K562 (cell line): ENCODE results near the gene MXRA7. TPM values are rescaled to one million over a fixed set of nuclear protein-coding genes. Genes with fewer than 3 reads are reported as not detected.

ENCODE experiments used
- ATAC-seq: fragments of 200-7000 bp; cut with Tn5 transposase; 3 replicates; pipeline ENCODE4 v1.9.1; 2020; ENCODE audit warnings: moderate library complexity
- BruUV-seq: library from RNA; stranded (reverse); fragments of 400-500 nt; replicated peaks from 2 replicates; lab custom pipeline; 2021; lab: Mats Ljungman, UMichigan
- CTCF ChIA-PET: fragments of 300-600 bp; formaldehyde crosslinking; extraction: SDS; loops from one replicate; lab custom pipeline; 2021; ENCODE audit warnings: low intra/inter-chr PET ratio; lab: Yijun Ruan, JAX
- POLR2A ChIA-PET: fragments of 300-600, 350-650 bp; sonication (Branson Sonifier 250); formaldehyde crosslinking; extraction: SDS; loops from one replicate; lab custom pipeline; 2021; ENCODE audit warnings: antibody characterized with exemption, inconsistent platforms; lab: Yijun Ruan, JAX
- DNase-seq, 4 experiments: peaks; one replicate each; pipeline versions ENCODE4 v3.0.0 to v3.0.0-alpha.2; 2011 to 2018; ENCODE audit warnings: low spot score in 3 of 4, mixed read lengths in 3 of 4; ENCODE audit errors: extremely low read depth in 1 of 4
- FAIRE-seq: peaks from 2 replicates; lab custom pipeline; 2011; peaks lifted over from hg19 to GRCh38; lab: Jason Lieb, UNC
- H2AFZ ChIP-seq: 2 replicates; pipeline ENCODE4 v1.6.0; 2011; ENCODE audit warnings: low read depth, low read length, control low read depth, inconsistent platforms
- H3K27ac ChIP-seq: fragments of 200-600 bp; 3 replicates; pipeline ENCODE4 v1.8.0; 2011; ENCODE audit warnings: low read depth, mild to moderate bottlenecking, control low read depth, inconsistent platforms, low read length, moderate library complexity, mixed read lengths; ENCODE audit errors: extremely low read depth
- H3K27me3 ChIP-seq, 2 experiments: fragments of 300-600 bp in 1 of 2; 2 replicates in 1 of 2; 3 replicates in 1 of 2; pipeline versions ENCODE4 v1.6.0 to v1.8.0; 2011; ENCODE audit warnings: inconsistent platforms in 2 of 2, low read length in 2 of 2, mild to moderate bottlenecking in 1 of 2, mixed read lengths in 1 of 2, moderate library complexity in 1 of 2; ENCODE audit not compliant: control insufficient read depth in 2 of 2, insufficient read depth in 2 of 2
- H3K36me3 ChIP-seq: fragments of 300-600 bp; 3 replicates; pipeline ENCODE4 v1.8.0; 2011; ENCODE audit warnings: mild to moderate bottlenecking, low read length, inconsistent platforms; ENCODE audit not compliant: control insufficient read depth, insufficient read depth
- H3K4me1 ChIP-seq, 2 experiments: fragments of 200-600 bp in 1 of 2; replicated peaks in 1 of 2; 2 replicates in 1 of 2; 3 replicates in 1 of 2; pipeline versions ENCODE4 v1.5.1 to v1.8.0; 2011; ENCODE audit warnings: inconsistent platforms in 2 of 2, low read length in 2 of 2, mild to moderate bottlenecking in 1 of 2, mixed read lengths in 1 of 2, moderate library complexity in 1 of 2; ENCODE audit not compliant: control insufficient read depth in 2 of 2, insufficient read depth in 2 of 2
- H3K4me2 ChIP-seq: 2 replicates; pipeline ENCODE4 v1.6.1; 2011; ENCODE audit warnings: low read length, control low read depth, inconsistent platforms, mixed read lengths; ENCODE audit not compliant: insufficient read depth
- H3K4me3 ChIP-seq: fragments of 200-600 bp; sonication (generic), shearing (Covaris generic); 2 replicates; pipeline ENCODE4 v1.5.1; 2016; ENCODE audit warnings: control low read depth, inconsistent platforms
- H3K79me2 ChIP-seq: fragments of 200-600 bp; 3 replicates; pipeline ENCODE4 v1.8.0; 2011; ENCODE audit warnings: low read length, inconsistent platforms; ENCODE audit not compliant: control insufficient read depth, insufficient read depth
- H3K9ac ChIP-seq, 2 experiments: 2 replicates each; pipeline versions ENCODE4 v1.6.0 to v1.6.1; 2011; ENCODE audit warnings: low read depth in 2 of 2, low read length in 2 of 2, control low read depth in 1 of 2, inconsistent platforms in 1 of 2, mild to moderate bottlenecking in 1 of 2, mixed read lengths in 1 of 2; ENCODE audit not compliant: insufficient read depth in 1 of 2
- H3K9me1 ChIP-seq: one replicate; pipeline ENCODE4 v1.6.0; 2011; ENCODE audit warnings: inconsistent platforms, mild to moderate bottlenecking, low read length, moderate library complexity; ENCODE audit not compliant: control insufficient read depth, insufficient read depth
- H3K9me3 ChIP-seq: replicated peaks from 2 replicates; pipeline ENCODE4 v1.5.1; 2011; ENCODE audit warnings: low read depth, low read length, inconsistent platforms; ENCODE audit not compliant: control insufficient read depth, insufficient read depth
- H4K20me1 ChIP-seq: replicated peaks from 2 replicates; pipeline ENCODE4 v1.6.1; 2011; ENCODE audit warnings: low read length, inconsistent platforms, mixed read lengths; ENCODE audit not compliant: control insufficient read depth, insufficient read depth
- CBFA2T3 ChIP-seq: fragments of 450-650 bp; IDR thresholded peaks from 2 replicates; pipeline ENCODE4 v1.6.1; 2017
- CC2D1A ChIP-seq: fragments of 450-650 bp; IDR thresholded peaks from 2 replicates; pipeline ENCODE4 v1.6.1; 2017; ENCODE audit warnings: mild to moderate bottlenecking
- CHAMP1 ChIP-seq: fragments of 450-650 bp; IDR thresholded peaks from 2 replicates; pipeline ENCODE4 v1.6.1; 2016; ENCODE audit warnings: mild to moderate bottlenecking
- ELF2 ChIP-seq: fragments of 250-450 bp; sonication (Bioruptor Pico); IDR thresholded peaks from 2 replicates; pipeline ENCODE4 v1.5.0; 2021; ENCODE audit warnings: mild to moderate bottlenecking
- HMGN3 ChIP-seq: IDR thresholded peaks from 2 replicates; pipeline ENCODE4 v1.6.1; 2011; ENCODE audit warnings: borderline replicate concordance, low read depth, mild to moderate bottlenecking, mixed read lengths, low read length; ENCODE audit not compliant: insufficient read length; ENCODE audit errors: extremely low read depth
- JUN ChIP-seq, 2 experiments: sonication (generic) in 1 of 2; formaldehyde crosslinking in 1 of 2; IDR thresholded peaks; 2 replicates each; pipeline versions ENCODE4 v1.6.1 to v1.8.0; 2012 to 2022; ENCODE audit warnings: borderline replicate concordance in 2 of 2, mild to moderate bottlenecking in 2 of 2, improper control_type of control experiment in 1 of 2, low read depth in 1 of 2, low read length in 1 of 2, missing genetic modification reagents in 1 of 2
- JUND ChIP-seq, 2 experiments: IDR thresholded peaks; 2 replicates in 1 of 2; 3 replicates in 1 of 2; pipeline ENCODE4 v1.6.1; 2011; ENCODE audit warnings: borderline replicate concordance in 2 of 2, low read depth in 2 of 2, low read length in 2 of 2, improper control_type of control experiment in 1 of 2, missing biosample characterization in 1 of 2, missing genetic modification characterization in 1 of 2, missing genetic modification reagents in 1 of 2
- KAT7 ChIP-seq: sonication (generic); formaldehyde crosslinking; IDR thresholded peaks from 2 replicates; pipeline ENCODE4 v1.8.0; 2022; ENCODE audit warnings: missing genetic modification reagents, mild to moderate bottlenecking, borderline replicate concordance
- RBM15 ChIP-seq: fragments of 200-400 bp; formaldehyde crosslinking; IDR thresholded peaks from 2 replicates; pipeline ENCODE4 v1.6.1; 2018; ENCODE audit warnings: mild to moderate bottlenecking, low read length, moderate library complexity; ENCODE audit not compliant: insufficient read depth
- RNF219 ChIP-seq: fragments of 250-450 bp; sonication (Bioruptor Pico); IDR thresholded peaks from 2 replicates; pipeline ENCODE4 v1.5.0; 2022; ENCODE audit warnings: mild to moderate bottlenecking
- TEAD4 ChIP-seq, 2 experiments: sonication (generic) in 1 of 2; formaldehyde crosslinking in 1 of 2; IDR thresholded peaks; 2 replicates each; pipeline versions ENCODE4 v1.6.1 to v1.8.0; 2012 to 2022; ENCODE audit warnings: borderline replicate concordance in 1 of 2, inconsistent platforms in 1 of 2, low read length in 1 of 2, mild to moderate bottlenecking in 1 of 2, missing genetic modification reagents in 1 of 2
- ZBED1 ChIP-seq: IDR thresholded peaks from 2 replicates; pipeline ENCODE4 v1.6.1; 2014
- ZKSCAN8 ChIP-seq: fragments of 200-800 bp; sonication (Bioruptor generic); IDR thresholded peaks from 2 replicates; pipeline ENCODE4 v1.6.1; 2016; ENCODE audit warnings: missing genetic modification characterization, missing compliant biosample characterization
- ZNF239 ChIP-seq: fragments of 250-450 bp; sonication (Bioruptor Pico); IDR thresholded peaks from 2 replicates; pipeline ENCODE4 v1.4.0; 2020; ENCODE audit warnings: mild to moderate bottlenecking
- WGBS: fragments of 100-300 bp; shearing (Covaris generic); methylation state at CpG from one replicate; pipeline ENCODE4 v1.1.6; 2016; ENCODE audit warnings: low coverage, mixed read lengths; ENCODE audit not compliant: insufficient coverage; ENCODE audit errors: missing lambda C conversion rate; 5-methylcytosine and 5-hydroxymethylcytosine counted together
- in situ Hi-C: fragments of 300-500 bp; cut with MboI; formaldehyde crosslinking; loops from 4 replicates; pipeline ENCODE4 v1.15.0; 2018; ENCODE audit warnings: inconsistent platforms, mixed read lengths
- intact Hi-C: fragments of 100-400 bp; cut with micrococcal nuclease; formaldehyde crosslinking; loops from 2 replicates; pipeline ENCODE4 v1.14.2; 2022
- polyA plus RNA-seq, 8 experiments: library from polyadenylated mRNA; depleted of rRNA in 4 of 8; stranded (reverse) in 5 of 8; unstranded in 3 of 8; fragments of >200 nt; fragmentation: Nextera tagmentation in 2 of 8; fragmentation: Illumina TruSeq in 1 of 8; extraction: Ambion mirVana in 2 of 8; extraction: Trizol in 1 of 8; gene quantifications; 2 replicates each; pipeline versions ENCODE4 v1.2.1 to v1.2.3, GENCODE V29; 2011 to 2014; ENCODE audit warnings: inconsistent platforms in 1 of 8, missing spikeins in 1 of 8
- total RNA-seq, 7 experiments: library from RNA; depleted of rRNA in 6 of 7; stranded (reverse); fragments of >200 nt in 6 of 7; fragmentation: Illumina TruSeq in 2 of 7; extraction: Trizol in 2 of 7; gene quantifications; 2 replicates each; pipeline versions ENCODE4 v1.2.1 to v1.2.3, GENCODE V29; 2011 to 2021; ENCODE audit warnings: low replicate concordance in 1 of 7

MXRA7 gene
- total and polyA plus RNA-seq, 9 of the 15 experiments (the other 6 are each of a cell fraction or from before 2014, with no cell fraction given), result 2.6 to 38.4 (median 14.3) TPM

GRCh38 chr17:76642032-76642561 is 68.7 kb downstream of the MXRA7 start (continued):
- TF ChIP-seq JUN (IDR thresholded peaks at IDR 0.05; ENCODE audit: borderline replicate concordance, low read depth, low read length) (no peak), JUN (CRISPR knock-in tag; IDR thresholded peaks at IDR 0.05; ENCODE audit: borderline replicate concordance) (no peak)

DNA sequence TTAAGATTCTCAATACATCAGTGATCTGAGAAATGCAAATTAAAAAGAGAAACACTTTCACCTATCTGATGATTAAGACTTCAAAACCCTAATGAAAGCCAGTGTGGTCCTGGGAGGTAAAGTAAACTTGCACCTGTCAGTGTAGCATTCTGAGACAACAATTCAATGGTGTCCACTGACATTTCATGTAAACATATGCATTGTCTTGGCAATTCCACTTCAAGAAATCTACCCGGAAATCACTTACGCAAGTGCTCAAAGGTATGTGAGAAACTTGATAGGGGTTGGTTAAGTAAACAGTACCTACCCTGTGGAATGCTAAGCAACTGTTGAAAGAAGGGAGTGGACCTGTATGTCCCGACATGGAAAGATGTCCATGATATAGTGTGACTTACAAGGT is 69.3 kb downstream of the MXRA7 start:
- H3K27ac ChIP-seq, result peak overlapping the region; percentile 94
- H3K4me1 ChIP-seq, result peaks cover 34 to 41% of the 10 kb centered on the region in 2 experiments; a peak in 4 of 5 replicates
- H3K4me2 ChIP-seq, result peak overlapping the region; percentile 99
- TF ChIP-seq ZKSCAN8, result peak; percentile 28; the same call in 1 of the 2 replicates
- TF ChIP-seq ZNF239, result no peak
- TF ChIP-seq CC2D1A, result no peak
- TF ChIP-seq ELF2 (CRISPR knock-in tag), result 0 out of 2 replicates have a peak, but pooled peaks have one; percentile 53
- TF ChIP-seq RBM15, result no peak
- 0 out of 2 replicates have a peak, but pooled peaks have one; percentile 5 for TF ChIP-seq CHAMP1
- peak; percentile 13; the same call in 1 of the 2 replicates for TF ChIP-seq CBFA2T3
- no peak for TF ChIP-seq HMGN3
- TF ChIP-seq TEAD4 (IDR thresholded peaks at IDR 0.05; ENCODE audit: low read length), result peak; percentile 61; the same call in 1 of the 2 replicates
- no peak for TF ChIP-seq TEAD4 (CRISPR knock-in tag; IDR thresholded peaks at IDR 0.05; ENCODE audit: borderline replicate concordance)
- no peak; the same call in 1 of the 2 replicates for TF ChIP-seq JUND (IDR thresholded peaks at IDR 0.05; ENCODE audit: borderline replicate concordance, low read depth, low read length)
- TF ChIP-seq JUND (tag; IDR thresholded peaks at IDR 0.05; ENCODE audit: borderline replicate concordance, low read depth, low read length), result peak; percentile 17; the same call in 1 of the 3 replicates
- peak; percentile 96 for TF ChIP-seq ZBED1
- no peak for TF ChIP-seq RNF219 (CRISPR knock-in tag)
- TF ChIP-seq KAT7 (CRISPR knock-in tag), result 0 out of 2 replicates have a peak, but pooled peaks have one; percentile 42

More for the DNA sequence above, 69.3 kb downstream of the MXRA7 start:
- Histone ChIP-seq H4K20me1 (no peaks in the 10 kb centered on the region), H3K9ac (peak overlapping the region in 1 of 2 experiments; percentile 90; a peak in 2 of 4 replicates), H3K9me3 (peaks cover 8% of the 10 kb centered on the region), H3K36me3 (peaks cover 15% of the 10 kb centered on the region), H2AFZ (no peak overlapping the region), H3K27me3 (no peaks in the 10 kb centered on the region), H3K9me1 (no peaks in the 10 kb centered on the region), H3K79me2 (peaks cover 64% of the 10 kb centered on the region), H3K4me3 (peak overlapping the region; percentile 40)
- DNase-seq, result peak in 1 of 4 experiments; percentile 64
- ChIA-PET CTCF (no interaction called here), POLR2A (interaction anchor here (0.7 to 2.7 kb wide), 7 partner anchors 8 to 84 kb away, joined by 3 to 9 read pairs (median 4); no protein-coding TSS in a partner anchor)
- FAIRE-seq, result peak; percentile 65
- WGBS, result 0% methylated on average over 3 of the region's 3 CpGs
- intact Hi-C loops, result loop anchor here (2.0 to 5.0 kb wide), 2 partner anchors 39 to 86 kb away; partner anchors contain the start of genes JMJD6 and METTL23
- ATAC-seq, result peak; percentile 15
- in situ Hi-C loops, result no loop called here
- no TSS peak for BruUV-seq
